RPMI7951 (cell line): ENCODE measurements around the gene PODNL1. TPM values are rescaled to one million over a fixed set of nuclear protein-coding genes. Genes with fewer than 3 reads are reported as not detected.

Experiments used
- DNase-seq: peaks from one replicate; pipeline ENCODE4 v3.0.0-alpha.2; 2012; ENCODE audit warnings: low read depth
- total RNA-seq: library from RNA; depleted of rRNA; stranded (reverse); fragments of >200 nt; shearing (Covaris generic); gene quantifications from 2 replicates; pipeline ENCODE4 v1.2.3, GENCODE V29; 2014

The PODNL1 gene
- total RNA-seq, 1 experiment from 2014 or later: 3.2 TPM

DNA sequence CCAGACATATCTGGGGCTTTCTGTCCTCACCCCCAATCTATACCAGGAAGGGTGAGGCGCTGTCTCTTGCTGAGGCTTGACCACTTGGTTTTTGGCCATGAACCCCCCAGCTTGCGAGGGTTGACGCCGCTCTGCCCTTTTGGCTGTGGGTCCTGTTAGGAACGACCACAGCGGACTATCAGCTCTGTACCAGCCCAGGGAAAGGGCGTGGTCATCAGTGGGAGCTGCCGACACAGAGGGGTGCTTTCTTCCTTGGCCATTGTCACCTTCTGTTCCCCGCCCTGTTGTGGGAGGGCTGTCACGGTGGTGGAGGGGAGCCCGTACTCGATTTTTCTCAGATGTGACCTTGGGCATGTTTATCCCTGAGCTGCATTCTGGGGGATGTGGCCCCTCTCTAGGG, 19.8 kb upstream of the PODNL1 start:
- DNase-seq: no peak

DNA sequence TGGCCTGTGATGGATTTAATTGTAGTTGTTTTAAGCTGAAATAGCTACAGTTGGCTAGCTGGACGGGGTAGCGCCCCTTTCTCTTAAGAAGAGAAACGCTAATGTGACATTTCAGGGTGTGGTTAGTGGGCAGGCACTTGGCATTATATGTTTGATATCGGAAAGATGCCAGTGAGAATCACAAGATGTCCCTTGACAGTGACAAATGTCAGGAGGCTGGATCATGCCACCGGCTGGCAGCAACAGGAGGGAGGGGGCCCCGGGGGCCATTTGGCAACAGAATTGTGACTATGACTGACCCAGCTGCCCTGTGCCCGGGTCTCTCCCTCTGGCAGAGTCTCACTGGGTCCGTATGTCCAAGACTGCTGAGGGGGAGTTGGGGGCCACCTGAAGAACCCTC, 18.8 kb upstream of the PODNL1 start:
- DNase-seq: no peak

DNA sequence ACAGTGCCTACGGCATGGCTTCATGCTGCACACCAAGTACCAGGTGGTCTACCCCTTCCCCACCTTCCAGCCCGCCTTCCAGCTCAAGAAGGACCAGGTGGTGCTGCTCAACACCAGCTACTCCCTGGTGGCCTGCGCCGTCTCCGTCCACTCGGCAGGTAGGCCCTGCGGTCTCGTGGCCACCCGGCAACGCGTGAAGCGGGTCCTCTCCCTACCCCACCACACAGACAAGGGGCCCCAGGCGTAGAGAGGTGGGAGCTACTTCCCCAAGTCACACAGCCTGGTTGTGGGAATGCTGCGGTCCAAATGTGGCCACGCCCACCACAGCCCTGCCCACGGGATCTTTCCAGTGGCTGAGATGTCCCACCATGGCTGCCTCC, 18.1 kb upstream of the PODNL1 start:
- DNase-seq: no peak

DNA sequence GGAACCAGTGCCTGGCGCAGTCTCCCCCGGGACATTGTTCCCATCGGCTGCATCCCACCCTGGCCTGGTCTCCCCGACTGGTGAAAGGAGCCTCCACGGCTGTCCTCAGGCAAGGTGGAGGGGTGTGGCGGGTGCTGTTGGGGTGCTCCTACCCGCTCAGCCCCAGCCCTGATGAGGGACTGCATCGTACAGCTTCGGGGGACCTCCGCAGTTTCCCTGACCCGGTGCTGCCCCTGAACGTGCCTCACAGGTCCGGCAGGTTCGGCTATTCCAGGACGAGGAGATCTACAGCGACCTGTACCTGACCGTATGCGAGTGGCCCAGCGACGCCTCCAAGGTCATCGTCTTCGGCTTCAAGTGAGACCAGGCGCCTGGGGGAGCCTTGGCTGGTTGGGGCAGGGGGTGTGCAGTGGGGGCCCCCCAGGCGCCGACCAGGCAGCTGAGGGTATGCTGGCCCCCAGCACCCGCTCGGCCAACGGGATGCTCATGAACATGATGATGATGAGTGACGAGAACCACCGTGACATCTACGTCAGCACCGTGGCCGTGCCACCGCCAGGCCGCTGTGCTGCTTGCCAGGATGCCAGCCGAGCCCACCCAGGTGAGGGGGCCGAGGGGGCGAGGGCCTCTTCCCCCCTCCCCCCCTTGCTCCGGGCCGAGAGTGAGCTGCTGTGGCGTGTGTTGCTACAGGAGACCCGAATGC, 17.6 kb upstream of the PODNL1 start:
- no peak for DNase-seq

DNA sequence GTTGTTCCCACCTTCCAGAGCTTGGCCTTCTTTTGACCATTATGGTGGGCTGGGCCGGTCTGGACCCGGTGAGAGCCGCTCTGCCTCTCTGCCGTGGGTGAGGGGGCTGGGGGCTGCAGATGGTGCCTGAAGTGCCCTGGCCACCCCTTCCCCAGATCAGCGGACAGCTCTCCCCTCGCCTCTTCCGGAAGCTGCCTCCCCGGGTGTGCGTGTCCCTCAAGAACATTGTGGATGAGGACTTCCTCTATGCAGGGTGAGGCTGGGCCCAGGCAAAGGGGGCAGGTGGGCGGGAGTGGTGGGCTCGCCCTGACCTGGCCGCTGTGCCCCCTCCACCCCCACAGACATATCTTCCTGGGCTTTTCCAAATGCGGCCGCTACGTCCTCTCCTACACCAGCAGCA, 16.0 kb upstream of the PODNL1 start:
- DNase-seq: no peak

DNA sequence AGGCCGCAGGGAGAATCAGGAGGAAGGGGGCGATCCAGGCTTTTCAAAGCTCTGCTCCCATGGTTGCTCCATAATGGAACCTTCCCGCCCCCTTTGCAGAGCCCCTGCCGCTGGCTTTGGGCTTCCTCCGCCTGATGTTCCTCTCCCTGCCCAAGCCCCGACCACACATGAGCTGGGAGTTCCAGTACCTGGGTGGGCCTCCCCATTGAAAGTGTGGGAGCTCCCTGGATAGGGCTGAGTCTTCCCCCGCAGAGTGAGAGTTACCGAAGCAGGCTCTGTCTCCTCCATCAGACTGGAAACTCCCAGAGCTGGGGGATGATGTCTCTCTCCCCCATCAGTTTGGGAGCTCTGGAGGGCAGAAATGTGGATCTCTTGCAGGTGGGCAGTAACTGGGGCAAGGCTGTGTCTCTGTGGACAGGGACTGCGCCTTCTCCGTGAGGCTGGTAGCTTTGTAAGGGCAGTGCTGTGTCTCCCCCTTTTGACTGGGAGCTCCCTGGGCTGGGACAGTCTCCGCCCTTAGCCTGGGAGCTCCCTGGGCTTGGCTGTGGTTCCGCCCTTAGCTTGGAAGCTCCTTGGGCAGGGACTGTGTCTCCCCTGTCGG, 14.8 kb upstream of the PODNL1 start:
- peak; percentile 80 for DNase-seq

DNA sequence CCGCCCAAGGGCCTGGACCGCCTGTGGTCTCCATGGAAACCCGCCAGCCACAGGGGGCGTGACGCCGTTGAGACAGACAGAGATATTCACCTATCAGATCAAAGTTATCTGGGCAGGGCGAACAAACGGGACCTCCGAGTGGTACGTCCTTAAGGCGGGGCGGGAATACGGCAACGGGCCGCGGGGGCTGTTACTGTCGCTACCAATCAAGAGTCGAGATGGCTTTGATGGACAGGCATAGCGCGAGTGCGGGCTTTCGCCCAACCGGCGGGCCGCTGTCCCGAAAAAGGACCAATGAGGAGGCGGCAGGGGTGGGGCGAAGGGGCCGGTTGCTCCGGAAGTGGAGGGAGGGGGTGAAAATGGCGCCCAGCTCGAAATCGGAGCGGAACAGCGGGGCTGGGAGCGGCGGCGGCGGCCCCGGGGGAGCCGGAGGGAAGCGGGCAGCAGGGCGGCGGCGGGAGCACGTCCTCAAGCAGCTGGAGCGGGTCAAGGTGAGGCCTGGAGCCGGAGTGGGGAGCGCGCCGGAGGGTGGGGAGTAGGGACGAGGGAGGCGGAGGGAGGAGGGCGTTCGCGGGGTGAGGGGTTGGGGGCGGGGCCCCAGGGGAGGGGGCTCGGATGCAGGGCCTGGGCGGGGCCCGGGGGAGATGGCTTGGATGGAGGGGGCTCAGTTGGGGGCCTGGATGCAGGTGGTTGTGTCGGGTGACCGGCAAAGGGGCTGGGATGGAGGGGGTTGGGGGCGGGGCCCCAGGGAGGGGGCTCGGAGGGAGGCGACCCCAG, 14.1 kb upstream of the PODNL1 start, which contains the start of gene DCAF15:
DCAF15 (plus strand) TSS at position 356 of the 777 bp plus-strand sequence; CDS start at position 360, 4 bp downstream.
- DNase-seq: peak; percentile 99

DNA sequence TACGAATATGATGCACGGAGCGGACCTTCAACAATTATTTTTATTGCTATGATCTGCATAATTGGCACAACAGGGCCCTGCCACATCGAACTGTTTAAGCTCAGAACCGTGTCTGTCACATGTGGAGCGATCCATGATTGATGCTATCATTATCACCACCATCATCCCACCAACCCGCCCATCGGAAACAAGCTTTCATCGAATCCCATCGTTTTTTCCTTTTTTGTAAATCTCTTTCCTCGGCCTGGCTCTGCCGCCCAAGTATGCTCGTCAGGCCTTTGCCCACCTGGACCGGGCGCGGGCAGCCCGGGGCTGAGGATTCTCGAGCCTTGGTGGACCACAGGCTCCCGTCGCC, 13.6 kb upstream of the PODNL1 start:
- DNase-seq: no peak

DNA sequence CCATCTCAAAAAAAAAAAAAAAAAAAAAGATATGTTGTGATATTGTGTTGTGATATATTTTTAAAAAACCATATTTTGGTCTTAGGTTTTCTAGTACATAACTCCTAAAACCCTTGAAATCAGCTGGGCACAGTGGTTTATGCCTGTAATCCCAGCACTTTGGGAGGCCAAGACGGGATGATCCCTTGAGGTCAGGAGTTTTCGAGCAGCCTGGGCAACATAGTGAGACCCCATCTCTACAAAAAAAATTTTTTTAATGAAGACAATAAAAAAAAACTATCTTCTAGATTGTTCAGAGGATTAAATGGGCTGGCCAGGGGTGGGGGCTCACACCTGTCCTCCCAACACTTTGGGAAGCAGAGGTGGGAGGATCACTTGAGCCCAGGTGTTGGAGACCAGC, 12.8 kb upstream of the PODNL1 start:
- no peak for DNase-seq

DNA sequence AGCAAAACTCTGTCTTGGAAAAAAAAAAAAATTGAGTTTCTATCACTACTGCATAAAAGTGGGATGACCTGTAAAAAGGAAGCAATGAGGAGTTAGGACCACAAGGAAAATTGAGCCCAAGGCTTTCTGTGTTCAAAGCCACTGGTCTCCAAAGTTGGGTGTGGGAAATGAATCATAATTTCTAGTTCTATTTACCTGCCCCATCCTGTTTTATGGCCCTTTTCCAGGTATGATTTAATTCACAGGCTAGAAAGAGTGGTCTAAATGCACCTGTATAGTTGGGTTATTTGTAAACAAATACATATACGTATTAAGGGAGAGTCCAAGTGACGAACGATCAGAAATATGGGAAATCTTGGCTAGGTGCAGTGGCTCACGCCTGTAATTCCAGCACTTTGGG, 8.2 kb upstream of the PODNL1 start:
- no peak for DNase-seq

DNA sequence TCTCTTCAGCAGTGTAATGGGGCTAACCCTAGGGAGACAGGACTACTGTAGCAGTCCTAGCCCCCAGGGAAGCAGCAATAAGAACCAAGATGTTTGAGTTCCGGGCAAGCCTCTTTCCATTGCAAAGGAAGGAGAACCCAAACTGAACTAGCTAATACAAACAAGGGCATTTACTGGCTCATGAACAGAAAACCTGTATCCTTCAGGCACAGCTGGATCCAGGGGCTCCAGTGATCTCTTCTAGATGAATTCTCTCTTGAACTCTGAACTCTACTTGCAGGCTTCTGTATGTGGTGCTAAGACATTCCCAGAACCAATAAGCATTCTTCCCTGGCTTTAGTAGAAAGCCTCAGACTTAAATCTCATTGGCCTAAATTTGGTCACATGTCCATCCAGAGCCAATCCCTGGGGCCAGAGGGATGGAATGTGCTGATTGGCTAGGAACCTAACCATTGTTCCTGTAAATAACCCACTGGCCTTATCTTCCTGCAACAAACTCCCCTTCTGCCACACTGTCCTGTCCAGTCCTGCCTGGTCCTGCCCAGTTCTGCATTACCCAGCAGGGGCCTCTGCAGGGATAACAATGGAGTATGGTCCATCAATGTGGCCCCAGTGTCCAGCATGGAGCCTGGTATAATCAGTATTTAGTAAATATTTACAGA, 3.9 kb upstream of the PODNL1 start:
- peak; percentile 24 for DNase-seq

DNA sequence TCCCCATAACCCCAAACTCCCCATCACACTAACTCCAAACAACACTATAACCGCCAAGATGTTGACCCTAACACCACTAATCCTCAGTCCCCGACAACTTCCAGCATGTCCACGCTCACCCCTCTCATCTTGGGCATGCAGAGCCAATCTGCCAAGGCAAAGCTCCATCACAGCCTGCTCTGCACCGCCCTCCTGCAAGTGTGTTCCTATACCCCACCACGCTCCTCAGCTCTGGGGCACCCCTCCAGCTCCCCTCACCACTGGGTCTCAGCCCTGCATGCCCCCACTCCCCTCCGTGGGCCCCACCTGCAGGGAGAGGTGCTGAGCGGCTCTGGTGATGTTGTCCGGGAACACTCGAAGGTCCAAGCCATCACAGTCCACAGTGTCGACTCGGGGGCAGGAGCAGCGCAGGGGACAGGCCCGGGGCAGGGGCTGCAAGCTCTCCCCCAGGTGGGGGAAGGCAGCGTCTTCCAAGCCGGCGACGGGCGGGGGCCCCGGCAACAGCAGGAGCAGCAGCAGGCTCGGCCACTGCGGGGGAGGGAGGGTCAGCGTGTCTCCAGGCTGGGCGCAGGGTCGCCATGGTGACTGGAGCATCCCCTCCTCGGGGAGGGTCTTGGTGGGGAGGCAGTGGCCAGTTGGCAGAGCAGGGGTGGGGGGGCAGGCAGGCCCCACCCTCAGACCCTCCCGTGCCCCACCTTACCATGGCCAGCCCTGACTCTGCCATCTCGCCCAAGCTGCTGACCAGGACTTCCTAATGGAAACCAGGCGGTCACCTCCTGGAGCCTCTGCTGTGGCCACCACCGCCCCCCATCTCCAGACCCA, 527 bp downstream of the PODNL1 start:
- DNase-seq: no peak

DNA sequence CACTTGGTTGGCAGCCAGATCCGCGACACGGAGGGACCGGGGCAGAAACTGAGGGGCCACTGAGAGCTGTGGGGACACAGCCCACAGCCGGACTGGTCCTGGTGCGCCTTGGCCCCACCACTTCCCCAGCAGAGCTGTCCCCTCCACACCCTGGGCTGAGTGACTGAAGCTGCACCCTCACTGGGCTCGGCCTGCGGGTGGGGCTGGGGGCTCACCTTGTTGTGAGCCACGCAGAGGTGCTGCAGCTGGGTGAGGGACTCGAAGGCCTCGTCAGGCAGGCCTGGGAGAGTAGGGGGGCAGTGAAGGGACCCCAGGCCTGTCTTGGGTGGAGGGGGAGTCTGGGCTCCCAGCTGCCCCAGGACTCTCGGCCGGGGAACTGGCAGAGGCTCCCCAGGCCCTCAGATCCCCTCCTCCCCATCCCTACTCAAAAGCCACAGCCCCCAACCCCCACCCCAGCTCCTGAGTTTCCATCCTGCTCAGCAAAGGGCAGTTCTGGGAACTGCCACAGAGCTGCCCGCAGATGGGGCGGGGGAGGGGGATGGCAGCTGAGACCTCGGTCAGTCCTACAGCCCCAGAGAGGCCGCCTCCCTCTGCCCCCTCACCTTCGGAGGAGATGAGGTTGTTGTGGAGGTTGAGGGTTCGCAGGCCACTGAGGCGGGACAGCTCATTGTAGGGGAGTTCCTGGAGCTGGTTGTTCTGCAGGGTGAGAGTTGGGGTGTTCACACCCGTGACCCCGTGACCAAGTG, 2.3 kb downstream of the PODNL1 start:
- DNase-seq: no peak

DNA sequence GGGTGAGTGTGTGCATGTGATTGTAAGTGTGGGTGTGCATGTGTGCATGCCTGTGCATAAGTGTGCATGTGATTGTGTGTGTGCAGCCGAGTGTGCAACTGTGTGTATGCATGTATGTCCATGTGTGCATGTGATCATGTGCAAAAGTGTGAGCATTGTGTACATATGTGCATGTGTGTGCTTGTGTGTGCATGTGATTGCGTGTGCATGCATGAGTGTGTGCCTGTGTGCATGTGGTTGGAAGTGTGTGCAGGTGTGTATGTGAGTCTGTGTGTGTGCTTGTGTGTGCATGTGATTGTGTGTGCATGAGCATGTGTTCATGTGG, 3.5 kb downstream of the PODNL1 start:
- no peak for DNase-seq

DNA sequence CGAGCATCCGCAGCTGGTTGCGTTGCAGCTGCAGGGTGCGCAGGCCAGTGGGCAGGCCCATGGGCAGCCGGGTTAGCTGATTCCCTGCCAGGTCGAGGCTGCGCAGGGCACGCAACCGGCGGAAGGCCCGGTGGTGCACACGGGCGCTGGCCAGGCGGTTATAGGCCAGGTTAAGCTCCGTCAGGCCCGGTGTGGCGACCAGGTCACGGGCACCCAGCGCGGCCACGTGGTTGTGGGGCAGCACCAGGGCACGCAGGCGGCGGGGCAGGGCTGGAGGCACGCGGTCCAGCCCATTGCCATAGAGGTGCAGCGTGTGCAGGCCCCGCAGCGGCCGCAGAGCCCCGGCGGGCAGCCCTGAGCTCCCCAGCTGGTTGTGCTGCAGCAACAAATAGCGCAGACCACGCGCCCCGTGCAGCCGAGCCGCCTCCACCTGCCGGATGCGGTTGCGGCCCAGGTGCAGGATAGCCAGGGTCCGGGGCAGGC, 5.3 kb downstream of the PODNL1 start:
- no peak for DNase-seq

DNA sequence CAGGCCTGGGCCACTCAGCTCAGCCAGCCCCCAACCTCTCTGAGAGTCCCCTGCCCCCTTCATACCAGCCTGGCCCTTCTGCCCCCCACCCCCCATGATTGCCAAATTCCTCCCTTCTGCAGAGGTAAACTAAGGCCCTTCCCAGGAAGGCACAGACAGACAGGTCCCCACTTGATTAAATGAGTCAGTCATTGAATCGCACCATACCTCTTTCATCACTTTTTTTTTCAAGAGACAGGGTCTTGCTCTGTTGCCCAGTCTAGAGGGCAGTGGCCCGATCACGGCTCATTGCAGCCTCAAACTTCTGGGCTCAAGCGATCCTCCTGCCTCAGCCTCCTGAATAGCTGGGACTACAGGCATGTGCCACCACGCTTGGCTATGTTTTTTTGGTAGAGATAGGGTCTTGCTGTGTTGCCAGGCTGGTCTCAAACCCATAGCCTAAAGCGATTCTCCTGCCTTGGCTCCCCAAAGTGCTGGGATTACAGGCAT, 6.0 kb downstream of the PODNL1 start:
- no peak for DNase-seq

DNA sequence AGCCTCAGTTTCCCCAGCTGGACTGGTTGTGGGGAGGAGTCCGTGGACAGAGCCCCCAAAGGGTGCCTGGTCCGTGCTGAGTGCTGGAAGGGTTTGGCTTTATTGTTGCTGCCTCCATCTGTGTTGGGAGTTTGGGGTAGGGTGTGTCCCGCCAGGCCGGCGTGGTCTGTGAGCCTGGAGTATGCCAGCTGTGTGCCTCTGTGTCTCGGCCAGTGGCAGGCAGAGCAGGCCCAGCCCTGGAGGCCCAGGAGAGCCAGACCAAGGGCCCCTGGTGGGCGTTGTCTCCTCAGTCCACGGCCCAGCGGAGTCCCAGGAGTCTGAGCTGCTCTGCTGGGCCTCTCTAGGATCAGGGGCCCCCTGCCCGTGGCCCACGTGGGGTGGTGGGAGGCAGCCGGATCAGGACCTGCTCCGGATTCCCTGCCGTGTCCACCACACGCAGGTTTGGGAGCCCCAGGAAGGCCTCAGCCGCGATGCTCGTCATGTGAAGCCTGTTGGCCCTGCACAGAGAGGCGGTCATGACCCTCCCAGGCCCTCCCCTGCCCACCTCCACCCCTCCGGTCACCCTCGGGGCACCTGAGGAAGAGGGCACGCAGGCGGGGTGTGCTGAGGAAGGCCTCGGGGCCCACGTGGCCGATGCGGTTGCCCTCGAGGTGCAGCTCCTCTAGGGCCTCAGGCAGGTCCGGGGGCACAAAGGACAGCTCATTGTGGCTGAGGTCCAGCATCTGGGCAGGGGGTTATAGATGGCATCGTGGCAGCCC, 6.6 kb downstream of the PODNL1 start:
- no peak for DNase-seq

DNA sequence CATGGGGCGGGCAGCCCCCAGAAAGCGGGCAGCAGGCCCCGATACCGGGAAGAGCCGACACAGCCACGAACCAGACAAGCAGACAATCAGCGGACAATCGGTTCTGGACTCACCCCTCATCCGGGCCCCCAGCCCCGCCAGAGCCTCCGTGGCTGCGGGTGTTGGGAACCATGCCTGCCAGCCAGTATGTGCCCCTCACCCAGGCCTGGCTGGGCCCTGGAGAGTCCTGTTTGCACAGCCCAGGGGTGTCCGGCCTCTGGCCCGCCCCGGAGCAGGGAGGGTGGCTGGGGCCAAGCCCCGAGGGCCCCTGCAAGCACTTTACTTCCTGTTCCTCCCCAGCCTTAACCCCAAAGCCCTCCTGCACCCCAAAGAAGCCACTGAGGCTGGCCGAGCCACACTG, 7.8 kb downstream of the PODNL1 start:
- no peak for DNase-seq

DNA sequence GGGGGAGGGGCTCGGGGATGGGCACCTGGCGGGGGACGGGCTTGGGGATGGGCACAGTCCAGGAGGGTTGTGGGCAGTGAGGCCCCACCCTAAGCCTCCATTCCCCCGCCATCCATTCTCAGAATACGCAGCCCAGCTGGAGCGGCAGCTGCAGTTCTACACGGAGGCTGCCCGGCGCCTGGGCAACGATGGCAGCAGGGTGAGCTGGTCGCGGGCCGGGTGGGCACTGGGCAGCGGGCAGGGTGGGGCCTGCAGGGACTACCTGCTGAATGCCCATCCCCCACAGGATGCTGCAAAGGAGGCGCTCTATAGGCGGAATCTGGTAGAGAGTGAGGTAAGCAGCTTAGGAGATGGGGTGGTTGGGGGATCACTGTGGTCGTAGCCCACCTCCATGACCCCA, 8.3 kb downstream of the PODNL1 start:
- DNase-seq: no peak

DNA sequence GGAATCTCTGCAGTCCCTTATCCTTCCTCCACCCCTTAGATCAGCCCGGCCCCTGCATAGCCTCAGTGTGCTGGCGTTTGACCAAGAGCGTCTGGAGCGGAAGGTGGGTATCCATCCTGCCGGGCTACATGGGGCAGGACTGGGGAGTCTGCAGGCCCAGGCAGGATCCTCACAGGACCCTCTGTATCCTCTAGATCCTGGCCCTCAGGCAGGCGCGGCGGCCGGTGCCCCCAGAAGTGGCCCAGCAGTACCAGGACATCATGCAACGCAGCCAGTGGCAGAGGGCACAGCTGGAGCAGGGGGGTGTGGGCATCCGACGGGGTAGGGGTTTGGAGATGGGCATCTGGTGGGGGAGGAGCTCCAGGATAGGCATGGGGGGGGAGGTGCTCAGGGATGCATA, 8.9 kb downstream of the PODNL1 start:
- DNase-seq: no peak
